Ascending aorta (tissue), 2 donors: ENCODE data around the gene ZSWIM7. TPM values are rescaled to one million over a fixed set of nuclear protein-coding genes. Genes with fewer than 3 reads are reported as not detected.

Source experiments
- DNase-seq, 2 donors: peaks; one replicate each; pipeline ENCODE4 v3.0.0-alpha.2; 2019; ENCODE audit warnings: low spot score in 2 of 2
- H3K27ac ChIP-seq, 2 donors: fragments of 200-600 bp; sonication (generic); one replicate each; pipeline ENCODE4 v1.5.1; 2016 to 2017; ENCODE audit warnings: mild to moderate bottlenecking in 1 of 2
- H3K27me3 ChIP-seq: fragments of 200-600 bp; sonication (generic); one replicate; pipeline ENCODE4 v1.5.1; 2017
- H3K36me3 ChIP-seq, 2 donors: fragments of 200-600 bp; sonication (generic); one replicate each; pipeline ENCODE4 v1.5.1; 2016
- H3K4me1 ChIP-seq, 2 donors: fragments of 200-600 bp; sonication (generic); one replicate each; pipeline ENCODE4 v1.5.1; 2016 to 2017; ENCODE audit warnings: mild to moderate bottlenecking in 1 of 2
- H3K4me3 ChIP-seq, 2 donors: fragments of 200-600 bp; sonication (generic); one replicate each; pipeline ENCODE4 v1.5.1; 2016 to 2017; ENCODE audit warnings: mild to moderate bottlenecking in 1 of 2
- H3K9me3 ChIP-seq, 2 donors: fragments of 200-600 bp; sonication (generic); one replicate each; pipeline ENCODE4 v1.5.1; 2016
- CTCF ChIP-seq, 3 experiments: fragments of 200-600 bp in 2 of 3; fragments of 450-650 bp in 1 of 3; sonication (generic) in 2 of 3; IDR thresholded peaks; one replicate each; pipeline ENCODE4 v1.5.1; 2016 to 2019; ENCODE audit warnings: antibody characterized with exemption in 3 of 3, mild to moderate bottlenecking in 1 of 3, moderate library complexity in 1 of 3
- intact Hi-C: fragments of 100-400 bp; cut with DNase I; formaldehyde crosslinking; loops from one replicate; pipeline ENCODE4 v1.15.1; 2023
- total RNA-seq: library from RNA; depleted of rRNA; stranded (reverse); fragments of >200 nt; gene quantifications from one replicate; pipeline ENCODE4 v1.1.0, GENCODE V29; 2016

The ZSWIM7 gene
- 0.75 TPM for total RNA-seq

GRCh38 chr17:15999141-15999973 lies at the start of gene ZSWIM7, which contains the start of gene TTC19:
TSS of gene ZSWIM7 (minus strand) at chr17:15999704. CDS start at chr17:15999594, 110 bp downstream.
TSS of gene TTC19 (plus strand) at chr17:15999824. CDS start at chr17:15999849, 25 bp downstream.
- Histone ChIP-seq H3K27me3 (no peaks in the 10 kb centered on the region), H3K9me3 (no peaks in the 10 kb centered on the region), H3K27ac (peak within 1 kb of the TSS; percentile 93 to 96), H3K4me3 (peak within 1 kb of the TSS; percentile 75 to 82), H3K36me3 (peaks cover 21 to 30% of the 10 kb centered on the region in 2 donors), H3K4me1 (peaks cover 9 to 12% of the 10 kb centered on the region in 2 donors)
- DNase-seq: peak; percentile 82 to 97
- intact Hi-C loops: loop anchor here (2.0 kb wide), 2 partner anchors 171 to 739 kb away; no protein-coding TSS in a partner anchor
- TF ChIP-seq CTCF (IDR thresholded peaks at IDR 0.05): no peak

GRCh38 chr17:16048811-16049449 lies 49.4 kb upstream of the ZSWIM7 start:
- intact Hi-C loops: no loop called here
- Histone ChIP-seq H3K36me3 (peaks cover 55 to 86% of the 10 kb centered on the region in 2 donors), H3K4me1 (no peaks in the 10 kb centered on the region), H3K27ac (no peak overlapping the region), H3K4me3 (no peak overlapping the region), H3K27me3 (no peaks in the 10 kb centered on the region), H3K9me3 (no peaks in the 10 kb centered on the region)
- no peak for TF ChIP-seq CTCF (IDR thresholded peaks at IDR 0.05)
- no peak for DNase-seq

GRCh38 chr17:16046966-16047365 lies 47.5 kb upstream of the ZSWIM7 start:
- no peak overlapping the region for H3K4me3 ChIP-seq
- no peak overlapping the region for H3K27ac ChIP-seq
- H3K36me3 ChIP-seq: peaks cover 61 to 91% of the 10 kb centered on the region in 2 donors
- no peaks in the 10 kb centered on the region for H3K27me3 ChIP-seq
- H3K4me1 ChIP-seq: no peaks in the 10 kb centered on the region
- intact Hi-C loops: no loop called here
- no peak for TF ChIP-seq CTCF (IDR thresholded peaks at IDR 0.05)
- no peaks in the 10 kb centered on the region for H3K9me3 ChIP-seq
- DNase-seq: no peak

- intact Hi-C loops: no loop called here
- Histone ChIP-seq H3K36me3 (peaks cover 64 to 84% of the 10 kb centered on the region in 2 donors), H3K9me3 (no peaks in the 10 kb centered on the region), H3K27me3 (no peaks in the 10 kb centered on the region), H3K27ac (no peak overlapping the region), H3K4me1 (no peaks in the 10 kb centered on the region), H3K4me3 (no peak overlapping the region)
- no peak for DNase-seq
- TF ChIP-seq CTCF (IDR thresholded peaks at IDR 0.05): no peak
Measured at GRCh38 chr17:16044487-16044886, 45.0 kb upstream of the ZSWIM7 start.

- DNase-seq: no peak
- peak overlapping the region; percentile 35 for H3K27ac ChIP-seq
Measured at GRCh38 chr17:16040710-16041251, 41.3 kb upstream of the ZSWIM7 start.

More at GRCh38 chr17:16040710-16041251, 41.3 kb upstream of the ZSWIM7 start:
- Histone ChIP-seq H3K9me3 (no peaks in the 10 kb centered on the region), H3K4me3 (no peak overlapping the region), H3K36me3 (peaks cover 50 to 84% of the 10 kb centered on the region in 2 donors), H3K27me3 (no peaks in the 10 kb centered on the region), H3K4me1 (no peaks in the 10 kb centered on the region)
- TF ChIP-seq CTCF (IDR thresholded peaks at IDR 0.05): no peak
- intact Hi-C loops: no loop called here
